Mammary epithelial cell (primary cell): Measurements from ENCODE around the gene TACR1.

Experiments
- CTCF ChIP-seq, 2 donors: IDR thresholded peaks in 1 of 2; conservative IDR thresholded peaks in 1 of 2; 2 replicates each; pipeline ENCODE4 v1.5.1; 2011 to 2012; ENCODE audit warnings: inconsistent platforms in 2 of 2, low read length in 2 of 2, mild to moderate bottlenecking in 2 of 2, control low read depth in 1 of 2, low read depth in 1 of 2; ENCODE audit not compliant: insufficient read depth in 1 of 2; ENCODE audit errors: extremely low read depth in 1 of 2
- EZH2 ChIP-seq: IDR thresholded peaks from 2 replicates; pipeline ENCODE4 v1.6.1; 2012; ENCODE audit warnings: low read length, inconsistent platforms, borderline replicate concordance

- no peak for TF ChIP-seq CTCF (conservative IDR thresholded peaks at IDR 0.05 in 1 of 2, IDR thresholded peaks at IDR 0.05 in 1 of 2; ENCODE audit: extremely low read depth in 1 of 2, insufficient read depth in 1 of 2, low read depth in 1 of 2, low read length in 2 of 2)
- no peak for TF ChIP-seq EZH2
These were observed 12.5 kb downstream of the TACR1 start for GRCh38 chr2:75186821-75187220.
